Muscle of arm (tissue), 14 donors: ENCODE measurements around the gene WDR11. TPM values are rescaled to one million over a fixed set of nuclear protein-coding genes. Genes with fewer than 3 reads are reported as not detected.

Experiments
- DNase-seq: peaks from one replicate; pipeline ENCODE4 v3.0.0-alpha.2; 2013
- long read RNA-seq, 11 donors: transcript quantifications; one replicate each; lab custom pipeline, GENCODE V29; 2026
- polyA plus RNA-seq, 12 donors: library from polyadenylated mRNA; unstranded; fragments of 120-200 nt; gene quantifications; one replicate each; pipeline ENCODE4 v1.2.1, GENCODE V29; 2013; ENCODE audit not compliant: insufficient read length in 12 of 12

Gene WDR11, protein sequence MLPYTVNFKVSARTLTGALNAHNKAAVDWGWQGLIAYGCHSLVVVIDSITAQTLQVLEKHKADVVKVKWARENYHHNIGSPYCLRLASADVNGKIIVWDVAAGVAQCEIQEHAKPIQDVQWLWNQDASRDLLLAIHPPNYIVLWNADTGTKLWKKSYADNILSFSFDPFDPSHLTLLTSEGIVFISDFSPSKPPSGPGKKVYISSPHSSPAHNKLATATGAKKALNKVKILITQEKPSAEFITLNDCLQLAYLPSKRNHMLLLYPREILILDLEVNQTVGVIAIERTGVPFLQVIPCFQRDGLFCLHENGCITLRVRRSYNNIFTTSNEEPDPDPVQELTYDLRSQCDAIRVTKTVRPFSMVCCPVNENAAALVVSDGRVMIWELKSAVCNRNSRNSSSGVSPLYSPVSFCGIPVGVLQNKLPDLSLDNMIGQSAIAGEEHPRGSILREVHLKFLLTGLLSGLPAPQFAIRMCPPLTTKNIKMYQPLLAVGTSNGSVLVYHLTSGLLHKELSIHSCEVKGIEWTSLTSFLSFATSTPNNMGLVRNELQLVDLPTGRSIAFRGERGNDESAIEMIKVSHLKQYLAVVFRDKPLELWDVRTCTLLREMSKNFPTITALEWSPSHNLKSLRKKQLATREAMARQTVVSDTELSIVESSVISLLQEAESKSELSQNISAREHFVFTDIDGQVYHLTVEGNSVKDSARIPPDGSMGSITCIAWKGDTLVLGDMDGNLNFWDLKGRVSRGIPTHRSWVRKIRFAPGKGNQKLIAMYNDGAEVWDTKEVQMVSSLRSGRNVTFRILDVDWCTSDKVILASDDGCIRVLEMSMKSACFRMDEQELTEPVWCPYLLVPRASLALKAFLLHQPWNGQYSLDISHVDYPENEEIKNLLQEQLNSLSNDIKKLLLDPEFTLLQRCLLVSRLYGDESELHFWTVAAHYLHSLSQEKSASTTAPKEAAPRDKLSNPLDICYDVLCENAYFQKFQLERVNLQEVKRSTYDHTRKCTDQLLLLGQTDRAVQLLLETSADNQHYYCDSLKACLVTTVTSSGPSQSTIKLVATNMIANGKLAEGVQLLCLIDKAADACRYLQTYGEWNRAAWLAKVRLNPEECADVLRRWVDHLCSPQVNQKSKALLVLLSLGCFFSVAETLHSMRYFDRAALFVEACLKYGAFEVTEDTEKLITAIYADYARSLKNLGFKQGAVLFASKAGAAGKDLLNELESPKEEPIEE
- polyA plus RNA-seq, result 10 to 100 TPM in 11 of 12 donors, not detected in 1; 22.3 to 65.7 (median 32.2) TPM
- long read RNA-seq, donor 1, full-length matches to known transcripts, result 25 of 32 reads
- long read RNA-seq, donor 1, partial matches to known transcripts, result 7 of 32 reads
- long read RNA-seq, donor 1, other reads (novel, unspliced or antisense), result 0 of 32 reads
- long read RNA-seq, donor 2, full-length matches to known transcripts, result 8 of 8 reads
- long read RNA-seq, donor 2, partial matches to known transcripts, result 0 of 8 reads
- long read RNA-seq, donor 2, other reads (novel, unspliced or antisense), result 0 of 8 reads
- long read RNA-seq, donor 3, partial matches to known transcripts, result 0 of 3 reads
- long read RNA-seq, donor 3, other reads (novel, unspliced or antisense), result 0 of 3 reads
- long read RNA-seq, donor 4, partial matches to known transcripts, result 0 of 3 reads
- long read RNA-seq, donor 4, other reads (novel, unspliced or antisense), result 0 of 3 reads
- long read RNA-seq, donor 5, result 0 reads
- long read RNA-seq, donor 6, transcript WDR11-210 (1 exons, 2,229 nt), result major isoform, 5 of 5 reads
- long read RNA-seq, donor 6, partial matches to known transcripts, result 0 of 5 reads
- long read RNA-seq, donor 6, other reads (novel, unspliced or antisense), result 0 of 5 reads
- long read RNA-seq, donor 7, full-length matches to known transcripts, result 8 of 8 reads
- long read RNA-seq, donor 7, partial matches to known transcripts, result 0 of 8 reads
- long read RNA-seq, donor 7, other reads (novel, unspliced or antisense), result 0 of 8 reads
- long read RNA-seq, donor 8, full-length matches to known transcripts, result 11 of 11 reads
- long read RNA-seq, donor 8, partial matches to known transcripts, result 0 of 11 reads
- long read RNA-seq, donor 8, other reads (novel, unspliced or antisense), result 0 of 11 reads
- long read RNA-seq, donor 9, partial matches to known transcripts, result 0 of 3 reads
- long read RNA-seq, donor 9, other reads (novel, unspliced or antisense), result 0 of 3 reads
- long read RNA-seq, donor 10, partial matches to known transcripts, result 0 of 2 reads
- long read RNA-seq, donor 10, other reads (novel, unspliced or antisense), result 0 of 2 reads
- long read RNA-seq, donor 11, transcript WDR11-210 (1 exons, 2,229 nt), result major isoform, 12 of 12 reads
- long read RNA-seq, donor 11, partial matches to known transcripts, result 0 of 12 reads
- long read RNA-seq, donor 11, other reads (novel, unspliced or antisense), result 0 of 12 reads

DNA sequence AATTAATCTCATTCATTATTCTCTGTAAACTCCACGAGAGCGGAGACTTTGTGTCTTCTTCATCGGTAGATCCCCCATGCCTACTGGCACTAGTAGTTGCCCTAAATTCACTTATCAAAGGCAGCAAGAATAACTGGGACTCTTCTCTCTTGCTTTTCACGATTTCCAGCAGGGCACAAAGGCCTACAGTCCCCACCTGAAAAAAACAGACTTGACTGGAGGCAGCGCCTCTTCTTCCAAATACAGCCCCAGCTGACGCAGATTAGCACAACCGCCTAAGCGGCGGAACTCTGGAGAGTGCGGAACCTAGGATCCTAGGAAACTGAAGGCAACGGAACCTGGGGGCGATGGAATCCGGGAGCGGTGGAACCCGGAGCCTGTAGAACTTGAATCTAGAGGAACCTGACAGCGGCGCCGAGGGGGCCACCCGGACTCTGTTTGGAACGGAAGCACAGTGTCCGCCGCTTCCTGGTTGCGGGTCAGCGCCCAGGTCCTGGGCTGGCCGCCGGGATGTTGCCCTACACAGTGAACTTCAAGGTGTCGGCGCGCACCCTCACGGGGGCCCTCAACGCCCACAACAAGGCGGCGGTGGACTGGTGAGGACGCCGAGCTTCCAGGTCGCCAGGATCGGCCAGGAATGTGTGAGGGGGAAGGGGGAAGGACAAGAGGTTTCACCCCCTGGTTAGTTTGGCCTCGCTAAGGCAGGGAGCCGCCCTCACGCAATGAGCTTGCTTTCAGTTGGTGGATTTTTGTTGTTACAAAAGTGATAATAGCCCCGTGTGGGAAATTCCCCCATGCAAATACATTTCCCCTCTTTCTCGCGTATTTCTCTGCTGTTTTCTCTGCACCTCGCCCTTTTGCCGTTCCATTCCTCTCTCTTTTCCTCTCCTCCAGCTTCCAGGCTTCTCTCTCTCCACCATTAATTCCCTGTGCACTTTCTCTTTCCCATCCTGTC lies at the start of gene WDR11:
WDR11 (plus strand) TSS at position 452 of the 955 bp plus-strand sequence; CDS start at position 511, 59 bp downstream.
- DNase-seq, result peak; percentile 92

DNA sequence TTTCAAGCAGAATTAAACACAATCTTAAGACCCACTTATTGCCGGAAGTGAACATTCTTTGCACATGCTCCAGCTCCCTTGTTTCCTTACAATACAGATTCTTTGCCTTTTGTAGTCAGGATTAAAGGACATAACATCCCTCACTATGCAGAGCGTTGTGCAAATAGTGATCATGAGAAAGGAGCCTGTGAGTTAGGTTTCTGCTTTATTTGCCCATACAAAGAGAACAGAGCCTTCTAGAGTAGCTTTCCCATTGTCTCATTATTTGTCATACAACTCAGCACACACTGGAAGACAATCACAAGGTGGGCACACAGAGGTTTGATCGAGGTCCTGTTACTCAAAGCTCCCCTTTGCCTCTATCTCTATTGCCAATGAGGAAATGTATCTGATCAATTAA lies 48.2 kb upstream of the WDR11 start:
- DNase-seq, result no peak

DNA sequence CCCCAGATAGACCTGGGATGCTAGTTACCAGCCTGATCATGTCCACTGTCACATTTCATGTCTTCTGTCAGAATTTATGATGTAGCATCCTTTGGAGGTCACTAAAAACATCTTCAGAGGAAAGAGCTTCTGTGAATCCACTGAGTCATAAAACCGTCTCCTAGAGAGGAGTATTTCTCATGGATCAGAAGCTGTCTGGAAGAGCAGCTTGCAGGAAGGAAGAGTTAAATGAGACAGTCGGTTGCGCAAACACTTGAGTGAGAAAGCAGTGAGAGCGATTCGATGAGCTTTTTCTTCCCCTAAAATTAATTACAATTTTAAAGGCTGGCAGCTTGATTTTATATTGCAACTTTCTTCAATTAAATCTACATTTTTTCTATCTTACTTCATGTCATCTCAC lies 47.2 kb upstream of the WDR11 start:
- no peak for DNase-seq

GRCh38 chr10:120805014-120805812 lies 45.9 kb upstream of the WDR11 start:
- DNase-seq, result no peak

GRCh38 chr10:120806081-120806480 lies 45.1 kb upstream of the WDR11 start:
- DNase-seq, result no peak

- no peak for DNase-seq
Observed at GRCh38 chr10:120810298-120810697, 40.9 kb upstream of the WDR11 start.

GRCh38 chr10:120813085-120813484 lies 38.1 kb upstream of the WDR11 start:
- DNase-seq, result no peak

DNA sequence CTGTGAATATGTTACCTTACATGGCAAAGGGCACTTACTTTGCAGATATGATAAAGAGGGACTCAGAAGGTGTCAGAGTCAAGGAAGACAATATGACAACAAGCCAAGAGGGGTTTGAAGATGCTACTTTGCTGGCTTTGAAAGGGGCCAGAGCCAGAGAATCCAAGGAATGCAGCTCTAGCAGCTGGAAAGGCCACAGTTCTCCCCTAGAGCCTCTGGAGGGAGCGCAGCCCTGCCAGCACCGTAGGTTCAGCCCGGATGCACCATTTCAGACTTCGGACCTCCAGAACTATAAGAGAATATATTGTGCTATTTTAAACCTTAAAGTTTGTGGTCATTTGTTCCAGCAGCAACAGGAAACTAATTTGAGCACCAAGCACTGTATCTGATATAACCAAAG lies 32.9 kb upstream of the WDR11 start:
- no peak for DNase-seq

GRCh38 chr10:120819366-120819765 lies 31.8 kb upstream of the WDR11 start:
- DNase-seq, result no peak

GRCh38 chr10:120823266-120823665 lies 27.9 kb upstream of the WDR11 start:
- DNase-seq, result no peak

DNA sequence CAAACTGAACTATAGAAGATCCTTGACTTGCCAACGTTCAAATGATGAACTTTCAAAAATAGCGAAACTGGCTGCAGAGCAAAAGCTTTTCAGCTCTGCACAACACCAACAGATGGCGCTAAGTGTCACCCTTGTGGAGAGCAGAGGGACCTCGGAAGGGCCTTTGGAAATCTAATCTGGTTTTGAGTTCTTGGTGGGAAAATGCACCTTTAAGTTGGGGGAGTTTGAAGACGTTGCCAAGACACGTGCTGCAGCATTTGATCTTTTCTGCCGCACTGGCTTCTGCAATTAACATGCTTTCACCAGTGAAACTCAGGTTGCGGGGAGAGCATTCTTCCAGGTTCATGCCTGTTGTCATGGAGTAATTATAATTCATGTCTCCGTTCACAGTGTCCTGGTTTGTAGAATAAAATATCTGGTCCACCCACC lies 26.3 kb upstream of the WDR11 start:
- no peak for DNase-seq

- no peak for DNase-seq
Observed at GRCh38 chr10:120825878-120826769, 25.0 kb upstream of the WDR11 start.

DNA sequence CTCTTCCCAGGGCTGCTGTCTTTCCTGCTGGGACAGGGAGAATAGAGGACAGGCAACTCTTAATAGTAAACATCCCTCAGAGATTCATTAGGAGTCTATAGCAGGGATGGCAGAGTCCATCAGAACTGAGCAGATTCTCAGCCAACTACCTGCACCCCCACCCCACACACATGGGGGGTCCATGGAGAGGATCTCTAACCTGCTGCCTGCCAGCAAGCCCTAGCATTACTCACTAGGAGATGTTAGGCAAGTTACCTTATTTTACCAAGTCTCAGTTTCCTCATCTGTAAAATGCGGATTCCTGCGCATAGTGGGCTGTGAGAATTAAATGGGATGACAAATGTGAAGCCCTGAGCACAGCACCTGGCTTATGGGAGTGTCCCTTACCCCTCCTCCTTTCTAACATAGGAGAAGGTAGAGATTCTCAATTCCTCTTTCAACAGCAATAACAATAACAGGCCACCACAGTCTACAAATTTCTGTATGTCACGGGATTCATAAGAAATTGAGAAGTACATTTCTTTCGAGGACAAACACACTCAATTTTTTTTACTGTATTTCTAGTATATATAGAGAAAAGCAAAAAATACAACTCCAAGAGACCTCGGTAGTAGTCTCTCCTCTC lies 23.8 kb upstream of the WDR11 start:
- DNase-seq, result no peak

DNA sequence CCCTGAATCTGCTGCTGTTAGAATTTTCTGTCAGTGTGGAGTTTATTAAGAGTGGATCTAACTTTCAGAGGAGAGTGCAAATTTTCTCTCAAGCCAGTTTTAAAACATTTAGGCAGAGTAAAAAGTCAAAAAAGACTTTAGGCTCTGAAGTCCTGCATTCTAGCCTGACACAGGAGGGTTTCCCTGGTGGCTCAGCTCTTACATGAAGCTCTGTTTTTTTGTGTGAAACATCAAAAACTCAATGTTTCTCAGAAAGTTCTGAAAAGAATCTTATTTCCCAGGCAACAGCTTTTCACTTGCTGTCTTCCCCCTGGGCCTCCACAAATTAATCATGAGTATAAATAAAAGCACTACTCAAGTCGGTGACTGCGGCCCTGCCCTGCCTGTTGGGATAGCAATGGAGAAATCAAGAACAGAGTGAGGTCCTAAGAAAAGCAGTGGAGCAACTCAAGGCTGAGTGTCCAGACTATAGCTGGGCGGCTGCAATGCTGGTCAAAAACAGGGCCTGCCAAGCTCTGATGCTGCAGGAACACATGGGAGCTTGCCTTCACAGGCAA lies 22.3 kb upstream of the WDR11 start:
- DNase-seq, result no peak

DNA sequence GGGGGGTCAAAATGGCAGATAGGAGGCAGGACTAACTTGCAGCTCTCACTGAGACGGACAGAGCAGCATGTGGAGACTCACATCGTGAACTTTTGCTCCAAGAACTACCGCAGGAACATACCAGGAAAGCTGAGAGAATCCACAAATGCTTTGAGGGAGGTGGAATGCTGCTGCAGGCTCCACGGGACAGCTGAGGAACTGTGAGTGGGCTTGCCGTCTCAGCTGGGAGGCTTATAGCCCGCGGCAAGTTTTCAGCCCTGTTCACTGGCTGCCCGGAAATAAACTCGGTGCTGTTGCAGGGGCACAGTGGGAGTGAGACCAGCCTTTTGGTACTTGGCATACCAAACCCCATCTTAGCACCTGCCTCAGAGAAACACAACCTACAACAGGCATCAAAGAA lies 19.1 kb upstream of the WDR11 start:
- DNase-seq, result no peak
